CD14-positive monocyte (primary cell): ENCODE data around the gene UBE2U. TPM values are rescaled to one million over a fixed set of nuclear protein-coding genes. Genes with fewer than 3 reads are reported as not detected.

Experiments
- DNase-seq, 3 donors: peaks; one replicate each; pipeline ENCODE4 v3.0.0-alpha.2; 2011 to 2022
- H2AFZ ChIP-seq: 2 replicates; pipeline ENCODE4 v1.6.0; 2012; ENCODE audit warnings: mild to moderate bottlenecking, low read depth, low read length, inconsistent platforms; ENCODE audit not compliant: insufficient read depth, poor library complexity, severe bottlenecking
- H3K27ac ChIP-seq, 2 donors: 1 replicate in 1 of 2; 2 replicates in 1 of 2; pipeline ENCODE4 v1.5.1; 2012 to 2013; ENCODE audit warnings: low read length in 2 of 2, control low read depth in 1 of 2, inconsistent platforms in 1 of 2, low read depth in 1 of 2, mild to moderate bottlenecking in 1 of 2
- H3K27me3 ChIP-seq, 2 donors: one replicate each; pipeline versions ENCODE4 v1.6.0 to v1.6.1; 2011 to 2013; ENCODE audit warnings: low read length in 2 of 2; ENCODE audit not compliant: control insufficient read depth in 2 of 2, insufficient read depth in 2 of 2
- H3K36me3 ChIP-seq, 2 donors: replicated peaks in 1 of 2; 1 replicate in 1 of 2; 2 replicates in 1 of 2; pipeline versions ENCODE4 v1.5.1 to v1.6.1; 2012 to 2013; ENCODE audit warnings: low read length in 2 of 2, control low read depth in 1 of 2, inconsistent platforms in 1 of 2, mild to moderate bottlenecking in 1 of 2; ENCODE audit not compliant: insufficient read depth in 2 of 2, control insufficient read depth in 1 of 2
- H3K4me1 ChIP-seq, 2 donors: 1 replicate in 1 of 2; 2 replicates in 1 of 2; pipeline versions ENCODE4 v1.5.1 to v1.6.1; 2012 to 2013; ENCODE audit warnings: low read length in 2 of 2, control low read depth in 1 of 2, inconsistent platforms in 1 of 2, mild to moderate bottlenecking in 1 of 2, moderate library complexity in 1 of 2; ENCODE audit not compliant: insufficient read depth in 2 of 2, control insufficient read depth in 1 of 2
- H3K4me2 ChIP-seq: replicated peaks from 2 replicates; pipeline ENCODE3; 2012; ENCODE audit warnings: low read length, moderate library complexity, mild to moderate bottlenecking; ENCODE audit not compliant: poor library complexity, severe bottlenecking; ENCODE audit errors: extremely low read depth
- H3K4me3 ChIP-seq, 3 experiments: fragments of 200-600 bp in 1 of 3; sonication (generic) in 1 of 3; replicated peaks in 1 of 3; 1 replicate in 2 of 3; 2 replicates in 1 of 3; pipeline ENCODE4 v1.5.1; 2011 to 2013; ENCODE audit warnings: low read length in 3 of 3, mild to moderate bottlenecking in 3 of 3, control low read depth in 2 of 3, low read depth in 2 of 3, inconsistent platforms in 1 of 3, moderate library complexity in 1 of 3
- H3K79me2 ChIP-seq: 2 replicates; pipeline ENCODE4 v1.6.0; 2012; ENCODE audit warnings: mild to moderate bottlenecking, control low read depth, inconsistent platforms, low read length, moderate library complexity; ENCODE audit not compliant: insufficient read depth
- H3K9ac ChIP-seq: 2 replicates; pipeline ENCODE4 v1.6.0; 2017; ENCODE audit warnings: low read length, mild to moderate bottlenecking; ENCODE audit not compliant: insufficient read depth, poor library complexity, severe bottlenecking
- H3K9me3 ChIP-seq, 2 donors: replicated peaks in 1 of 2; 1 replicate in 1 of 2; 2 replicates in 1 of 2; pipeline versions ENCODE4 v1.5.1 to v1.6.1; 2012 to 2013; ENCODE audit warnings: low read length in 2 of 2, control low read depth in 1 of 2; ENCODE audit not compliant: control insufficient read depth in 1 of 2, insufficient read depth in 1 of 2
- H4K20me1 ChIP-seq: 2 replicates; pipeline ENCODE4 v1.6.0; 2012; ENCODE audit warnings: mild to moderate bottlenecking, low read length, control low read depth, moderate library complexity; ENCODE audit not compliant: insufficient read depth
- H3K27ac Mint-ChIP-seq, 7 donors: one replicate each; pipeline ENCODE4 v1.8.0; 2020; ENCODE audit warnings: mild to moderate bottlenecking in 7 of 7, mixed read lengths in 7 of 7, moderate library complexity in 6 of 7, inconsistent platforms in 2 of 7
- H3K27me3 Mint-ChIP-seq, 3 donors: one replicate each; pipeline ENCODE4 v1.8.0; 2021 to 2022; ENCODE audit warnings: low read depth in 3 of 3, mild to moderate bottlenecking in 3 of 3, mixed read lengths in 3 of 3, moderate library complexity in 3 of 3, inconsistent platforms in 1 of 3
- H3K36me3 Mint-ChIP-seq, 2 donors: one replicate each; pipeline ENCODE4 v1.8.0; 2020; ENCODE audit warnings: mixed read lengths in 2 of 2, inconsistent platforms in 1 of 2, mild to moderate bottlenecking in 1 of 2
- H3K4me1 Mint-ChIP-seq: one replicate; pipeline ENCODE4 v1.8.0; 2020; ENCODE audit warnings: mild to moderate bottlenecking, mixed read lengths
- H3K4me3 Mint-ChIP-seq, 2 donors: one replicate each; pipeline ENCODE4 v1.8.0; 2020; ENCODE audit warnings: mild to moderate bottlenecking in 2 of 2, mixed read lengths in 2 of 2, moderate library complexity in 1 of 2
- H3K9me3 Mint-ChIP-seq, 7 donors: one replicate each; pipeline ENCODE4 v1.8.0; 2020 to 2022; ENCODE audit warnings: mixed read lengths in 7 of 7, mild to moderate bottlenecking in 6 of 7, moderate library complexity in 6 of 7, inconsistent platforms in 2 of 7
- WGBS: methylation state at CpG from one replicate; pipeline ENCODE4 v1.1.5; 2013; ENCODE audit warnings: missing lambda C conversion rate; ENCODE audit not compliant: insufficient coverage; 5-methylcytosine and 5-hydroxymethylcytosine counted together
- intact Hi-C, 2 donors: fragments of 100-400 bp; cut with micrococcal nuclease; formaldehyde crosslinking; loops; one replicate each; pipeline versions ENCODE4 v1.15.0 to v1.15.1; 2023
- polyA plus RNA-seq, 3 donors: library from polyadenylated mRNA; depleted of rRNA in 1 of 3; unstranded in 2 of 3; stranded (reverse) in 1 of 3; fragments of 300-500 nt in 2 of 3; fragments of >200 nt in 1 of 3; fragmentation: Illumina TruSeq in 2 of 3; gene quantifications; 1 replicate in 2 of 3; 2 replicates in 1 of 3; pipeline ENCODE4 v1.2.3, GENCODE V29; 2012 to 2021
- TF ChIP-seq, protein P1 (sequence below): fragments of 200-600 bp; IDR thresholded peaks from one replicate; pipeline ENCODE4 v1.8.0; 2022; ENCODE audit warnings: antibody characterized with exemption, mild to moderate bottlenecking

UBE2U gene
- polyA plus RNA-seq, 3 donors = not detected

DNA sequence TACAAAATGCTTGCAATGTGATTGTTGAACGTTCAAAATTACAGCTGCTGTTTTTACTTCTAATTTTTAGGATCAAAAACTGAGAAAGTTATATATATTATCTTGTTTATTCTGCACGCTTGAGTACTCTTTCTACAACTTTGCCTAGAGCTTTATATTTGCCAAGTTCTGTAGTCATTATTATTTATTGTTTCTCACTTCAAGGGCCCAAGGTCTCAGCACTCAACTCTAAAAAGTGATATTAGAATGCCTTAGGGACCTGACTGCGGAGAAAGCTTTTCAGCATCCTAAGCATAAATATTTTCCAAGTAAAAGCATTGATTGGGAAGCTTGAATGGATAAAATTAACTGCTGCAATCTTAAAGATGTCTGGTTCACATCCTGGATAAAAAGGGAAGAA, 83.6 kb downstream of the UBE2U start:
- TF ChIP-seq, protein P1, sequence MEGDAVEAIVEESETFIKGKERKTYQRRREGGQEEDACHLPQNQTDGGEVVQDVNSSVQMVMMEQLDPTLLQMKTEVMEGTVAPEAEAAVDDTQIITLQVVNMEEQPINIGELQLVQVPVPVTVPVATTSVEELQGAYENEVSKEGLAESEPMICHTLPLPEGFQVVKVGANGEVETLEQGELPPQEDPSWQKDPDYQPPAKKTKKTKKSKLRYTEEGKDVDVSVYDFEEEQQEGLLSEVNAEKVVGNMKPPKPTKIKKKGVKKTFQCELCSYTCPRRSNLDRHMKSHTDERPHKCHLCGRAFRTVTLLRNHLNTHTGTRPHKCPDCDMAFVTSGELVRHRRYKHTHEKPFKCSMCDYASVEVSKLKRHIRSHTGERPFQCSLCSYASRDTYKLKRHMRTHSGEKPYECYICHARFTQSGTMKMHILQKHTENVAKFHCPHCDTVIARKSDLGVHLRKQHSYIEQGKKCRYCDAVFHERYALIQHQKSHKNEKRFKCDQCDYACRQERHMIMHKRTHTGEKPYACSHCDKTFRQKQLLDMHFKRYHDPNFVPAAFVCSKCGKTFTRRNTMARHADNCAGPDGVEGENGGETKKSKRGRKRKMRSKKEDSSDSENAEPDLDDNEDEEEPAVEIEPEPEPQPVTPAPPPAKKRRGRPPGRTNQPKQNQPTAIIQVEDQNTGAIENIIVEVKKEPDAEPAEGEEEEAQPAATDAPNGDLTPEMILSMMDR = no peak
- no CpG with 5 or more reads among the region's 3 CpGs for WGBS
- H3K4me2 ChIP-seq = no peak overlapping the region
- H3K36me3 ChIP-seq = no peaks in the 10 kb centered on the region
- no peak overlapping the region for H3K27ac ChIP-seq
- H3K4me3 ChIP-seq = no peak overlapping the region
- H3K79me2 ChIP-seq = no peaks in the 10 kb centered on the region
- Mint-ChIP-seq H3K27me3 (peaks cover 0 to 5% (median 2%) of the 10 kb centered on the region in 3 donors), H3K36me3 (no peaks in the 10 kb centered on the region), H3K4me3 (no peak overlapping the region), H3K9me3 (peaks cover 0 to 4% (median 1%) of the 10 kb centered on the region in 7 donors), H3K27ac (no peak overlapping the region), H3K4me1 (no peaks in the 10 kb centered on the region)
- H2AFZ ChIP-seq = no peak overlapping the region
- DNase-seq = no peak
- H3K4me1 ChIP-seq = no peaks in the 10 kb centered on the region
- no peaks in the 10 kb centered on the region for H3K9me3 ChIP-seq
- intact Hi-C loops = no loop called here
- no peak overlapping the region for H3K9ac ChIP-seq
- H4K20me1 ChIP-seq = no peaks in the 10 kb centered on the region
- H3K27me3 ChIP-seq = no peaks in the 10 kb centered on the region

- DNase-seq = no peak
- intact Hi-C loops = no loop called here
- Histone ChIP-seq H3K27ac (no peak overlapping the region), H3K4me3 (no peak overlapping the region), H3K9me3 (peaks cover 0 to 5% of the 10 kb centered on the region in 2 donors), H3K4me2 (no peak overlapping the region), H3K79me2 (no peaks in the 10 kb centered on the region), H3K4me1 (no peaks in the 10 kb centered on the region), H3K9ac (no peak overlapping the region), H4K20me1 (no peaks in the 10 kb centered on the region), H3K27me3 (no peaks in the 10 kb centered on the region), H2AFZ (no peak overlapping the region), H3K36me3 (no peaks in the 10 kb centered on the region)
- WGBS = no CpG with 5 or more reads among the region's 1 CpG
- no peak overlapping the region for H3K4me3 Mint-ChIP-seq
- TF ChIP-seq, protein P1 = no peak
- no peaks in the 10 kb centered on the region for H3K36me3 Mint-ChIP-seq
- H3K9me3 Mint-ChIP-seq = peaks cover 0 to 7% (median 2%) of the 10 kb centered on the region in 7 donors
- no peaks in the 10 kb centered on the region for H3K4me1 Mint-ChIP-seq
- H3K27me3 Mint-ChIP-seq = peaks cover 0 to 4% (median 0%) of the 10 kb centered on the region in 3 donors
- no peak overlapping the region for H3K27ac Mint-ChIP-seq
These were observed 87.0 kb downstream of the UBE2U start for GRCh38 chr1:64290420-64290819.
